Peyer's patch (tissue), 4 donors: ENCODE data around the gene POLR3A. TPM values are rescaled to one million over a fixed set of nuclear protein-coding genes. Genes with fewer than 3 reads are reported as not detected.

Experiments used
- DNase-seq, 3 donors: peaks; one replicate each; pipeline ENCODE4 v3.0.0-alpha.2; 2017 to 2019
- H3K27ac ChIP-seq, 4 donors: fragments of 200-600 bp; sonication (generic); one replicate each; pipeline ENCODE4 v1.5.1; 2016 to 2019
- H3K27me3 ChIP-seq, 2 donors: fragments of 200-600 bp; sonication (generic); one replicate each; pipeline ENCODE4 v1.5.1; 2019
- H3K36me3 ChIP-seq, 3 donors: fragments of 200-600 bp; sonication (generic); one replicate each; pipeline ENCODE4 v1.5.1; 2016 to 2019
- H3K4me1 ChIP-seq, 4 donors: fragments of 200-600 bp; sonication (generic); one replicate each; pipeline ENCODE4 v1.5.1; 2016 to 2019
- H3K4me3 ChIP-seq, 4 donors: fragments of 200-600 bp; sonication (generic); 1 replicate in 3 of 4; 2 replicates in 1 of 4; pipeline ENCODE4 v1.5.1; 2016 to 2019; ENCODE audit warnings: mild to moderate bottlenecking in 1 of 4
- H3K9me3 ChIP-seq, 4 donors: fragments of 200-600 bp; sonication (generic); one replicate each; pipeline ENCODE4 v1.5.1; 2016 to 2019; ENCODE audit warnings: mild to moderate bottlenecking in 1 of 4
- CTCF ChIP-seq, 6 experiments: fragments of 450-650 bp in 4 of 6; fragments of 200-600 bp in 2 of 6; sonication (generic) in 1 of 6; IDR thresholded peaks; one replicate each; pipeline ENCODE4 v1.5.1; 2017 to 2019; ENCODE audit warnings: antibody characterized with exemption in 6 of 6, mild to moderate bottlenecking in 3 of 6, moderate library complexity in 1 of 6
- POLR2A ChIP-seq, 2 donors: fragments of 450-650 bp; IDR thresholded peaks; one replicate each; pipeline ENCODE4 v1.5.1; 2017; ENCODE audit warnings: antibody characterized with exemption in 2 of 2, mild to moderate bottlenecking in 2 of 2, moderate library complexity in 2 of 2
- total RNA-seq, 4 donors: library from RNA; depleted of rRNA; stranded (reverse); fragments of >200 nt; gene quantifications; one replicate each; pipeline ENCODE4 v1.1.0, GENCODE V29; 2016

POLR3A gene
- total RNA-seq, 4 donors from 2014 or later = 19.8 to 24.3 (median 22.2) TPM

DNA sequence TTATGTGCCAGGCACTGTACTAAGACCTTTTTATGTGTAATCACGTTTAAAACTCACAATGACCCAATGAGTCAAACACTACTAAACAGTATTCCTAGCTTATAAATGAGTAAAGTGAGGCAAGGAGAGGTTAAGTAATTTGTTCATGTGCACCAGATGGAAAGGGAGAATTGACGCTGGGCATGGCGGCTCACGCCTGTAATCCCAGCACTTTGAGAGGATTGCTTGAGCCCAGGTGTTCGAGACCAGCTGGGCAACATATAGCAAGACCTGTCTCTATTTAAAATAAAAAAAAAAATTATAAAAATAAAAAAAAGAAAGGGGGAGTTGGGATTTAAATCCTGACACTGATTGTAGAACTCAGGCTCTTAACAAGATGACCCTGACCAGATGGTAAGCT, 56.0 kb downstream of the POLR3A start:
- TF ChIP-seq CTCF (IDR thresholded peaks at IDR 0.05) (no peak), POLR2A (IDR thresholded peaks at IDR 0.05) (no peak)
- Histone ChIP-seq H3K9me3 (no peaks in the 10 kb centered on the region), H3K36me3 (peaks cover 0 to 19% (median 0%) of the 10 kb centered on the region in 3 donors), H3K4me1 (peaks cover 0 to 10% (median 0%) of the 10 kb centered on the region in 4 donors), H3K27me3 (no peaks in the 10 kb centered on the region), H3K27ac (peak overlapping the region in 1 of 4 donors; percentile 68), H3K4me3 (no peak overlapping the region)
- no peak for DNase-seq

- Histone ChIP-seq H3K27ac (peak overlapping the region in 1 of 4 donors; percentile 68), H3K4me1 (peaks cover 0 to 10% (median 0%) of the 10 kb centered on the region in 4 donors), H3K27me3 (no peaks in the 10 kb centered on the region), H3K9me3 (no peaks in the 10 kb centered on the region), H3K4me3 (no peak overlapping the region), H3K36me3 (peaks cover 0 to 8% (median 0%) of the 10 kb centered on the region in 3 donors)
- DNase-seq = no peak
- TF ChIP-seq CTCF (IDR thresholded peaks at IDR 0.05) = no peak
- TF ChIP-seq POLR2A (IDR thresholded peaks at IDR 0.05) = no peak
These were observed 57.2 kb downstream of the POLR3A start for GRCh38 chr10:77972148-77972547.

DNA sequence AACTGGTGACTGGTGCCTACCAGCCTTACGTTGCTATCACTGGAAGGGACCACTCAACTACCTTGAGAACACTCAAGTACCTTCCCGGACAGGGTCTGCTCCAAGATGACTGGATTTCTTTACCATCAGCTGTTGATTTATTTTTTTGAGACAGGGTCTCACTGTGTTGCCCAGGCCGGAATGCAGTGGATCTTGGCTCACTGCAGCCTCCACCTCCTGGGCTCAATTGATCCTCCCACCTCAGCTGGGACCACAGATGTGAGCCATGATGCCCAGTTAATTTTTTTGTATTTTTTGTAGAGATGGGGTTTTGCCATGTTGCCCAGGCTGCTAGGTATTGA, 57.5 kb downstream of the POLR3A start:
- Histone ChIP-seq H3K4me1 (peaks cover 0 to 10% (median 0%) of the 10 kb centered on the region in 4 donors), H3K27ac (peak overlapping the region in 3 of 4 donors; percentile 52 to 68 (median 61)), H3K36me3 (peaks cover 0 to 4% (median 0%) of the 10 kb centered on the region in 3 donors), H3K4me3 (no peak overlapping the region), H3K27me3 (no peaks in the 10 kb centered on the region), H3K9me3 (no peaks in the 10 kb centered on the region)
- TF ChIP-seq CTCF (IDR thresholded peaks at IDR 0.05) (no peak), POLR2A (IDR thresholded peaks at IDR 0.05) (no peak)
- DNase-seq = no peak

GRCh38 chr10:77970869-77971803, 58.2 kb downstream of the POLR3A start:
- Histone ChIP-seq H3K4me3 (no peak overlapping the region), H3K36me3 (no peaks in the 10 kb centered on the region), H3K9me3 (no peaks in the 10 kb centered on the region), H3K27me3 (no peaks in the 10 kb centered on the region), H3K27ac (peak overlapping the region; percentile 0 to 68 (median 56)), H3K4me1 (peaks cover 0 to 10% (median 0%) of the 10 kb centered on the region in 4 donors)
- DNase-seq = peak in 2 of 3 donors; percentile 21 to 73
- TF ChIP-seq POLR2A (IDR thresholded peaks at IDR 0.05) = no peak

GRCh38 chr10:77969114-77969513, 60.2 kb downstream of the POLR3A start:
- H3K27ac ChIP-seq = peak overlapping the region in 1 of 4 donors; percentile 68

More at GRCh38 chr10:77969114-77969513, 60.2 kb downstream of the POLR3A start:
- Histone ChIP-seq H3K9me3 (no peaks in the 10 kb centered on the region), H3K4me1 (no peaks in the 10 kb centered on the region), H3K36me3 (no peaks in the 10 kb centered on the region), H3K4me3 (no peak overlapping the region), H3K27me3 (no peaks in the 10 kb centered on the region)
- no peak for TF ChIP-seq CTCF (IDR thresholded peaks at IDR 0.05)
- no peak for TF ChIP-seq POLR2A (IDR thresholded peaks at IDR 0.05)
- DNase-seq = no peak
